Bronchial epithelial cell (primary cell): ENCODE measurements around the gene ADGRG6. TPM values are rescaled to one million over a fixed set of nuclear protein-coding genes. Genes with fewer than 3 reads are reported as not detected.
A peak's percentile ranks its signal among the peaks of the same experiment; 100 is the strongest.

ENCODE experiments used
- DNase-seq: peaks from one replicate; pipeline ENCODE4 v3.0.0-alpha.2; 2010; ENCODE audit warnings: low read depth
- FAIRE-seq: peaks from 2 replicates; lab custom pipeline; 2011; peaks lifted over from hg19 to GRCh38; lab: Jason Lieb, UNC
- H3K27me3 ChIP-seq: 2 replicates; pipeline ENCODE4 v1.5.1; 2011; ENCODE audit warnings: low read length; ENCODE audit not compliant: control insufficient read depth, insufficient read depth
- H3K36me3 ChIP-seq: 2 replicates; pipeline ENCODE4 v1.5.1; 2011; ENCODE audit warnings: low read length; ENCODE audit not compliant: control insufficient read depth, insufficient read depth
- H3K4me3 ChIP-seq: 2 replicates; pipeline ENCODE4 v1.5.1; 2011; ENCODE audit warnings: mild to moderate bottlenecking, low read depth, low read length, control low read depth
- total RNA-seq: library from RNA; depleted of rRNA; stranded (reverse); fragments of >200 nt; gene quantifications from 2 replicates; pipeline ENCODE4 v1.2.1, GENCODE V29; 2014
- TF ChIP-seq, protein P1 (sequence below): IDR thresholded peaks from 2 replicates; pipeline ENCODE4 v1.5.1; 2011; ENCODE audit warnings: mild to moderate bottlenecking, moderate library complexity, low read length, control low read depth, inconsistent platforms; ENCODE audit not compliant: insufficient read depth, severe bottlenecking

Gene ADGRG6
- total RNA-seq, 1 donor from 2014 or later = 12.4 TPM

DNA sequence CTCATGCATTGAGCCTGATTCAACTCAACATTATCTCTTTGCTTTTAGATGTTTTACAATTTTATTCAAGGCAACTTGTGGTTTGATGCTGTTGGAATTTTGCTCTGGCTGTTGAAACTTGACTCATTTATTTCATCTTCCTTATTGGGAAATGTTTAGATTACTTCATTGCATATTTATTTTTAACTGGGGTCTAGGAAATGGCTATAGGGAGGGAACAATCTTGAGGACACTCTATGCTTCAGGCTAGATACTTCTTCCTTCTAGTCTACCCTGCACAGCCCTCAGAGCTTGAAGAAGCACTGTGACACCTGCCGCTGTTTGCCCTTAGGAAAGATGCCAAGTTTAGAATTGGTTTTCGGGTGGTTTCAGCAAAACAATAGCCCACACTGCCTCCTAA lies 183.4 kb downstream of the ADGRG6 start:
- Histone ChIP-seq H3K4me3 (no peak overlapping the region), H3K36me3 (no peaks in the 10 kb centered on the region), H3K27me3 (no peaks in the 10 kb centered on the region)
- peak; percentile 22 for DNase-seq
- FAIRE-seq = no peak
- TF ChIP-seq, protein P1, sequence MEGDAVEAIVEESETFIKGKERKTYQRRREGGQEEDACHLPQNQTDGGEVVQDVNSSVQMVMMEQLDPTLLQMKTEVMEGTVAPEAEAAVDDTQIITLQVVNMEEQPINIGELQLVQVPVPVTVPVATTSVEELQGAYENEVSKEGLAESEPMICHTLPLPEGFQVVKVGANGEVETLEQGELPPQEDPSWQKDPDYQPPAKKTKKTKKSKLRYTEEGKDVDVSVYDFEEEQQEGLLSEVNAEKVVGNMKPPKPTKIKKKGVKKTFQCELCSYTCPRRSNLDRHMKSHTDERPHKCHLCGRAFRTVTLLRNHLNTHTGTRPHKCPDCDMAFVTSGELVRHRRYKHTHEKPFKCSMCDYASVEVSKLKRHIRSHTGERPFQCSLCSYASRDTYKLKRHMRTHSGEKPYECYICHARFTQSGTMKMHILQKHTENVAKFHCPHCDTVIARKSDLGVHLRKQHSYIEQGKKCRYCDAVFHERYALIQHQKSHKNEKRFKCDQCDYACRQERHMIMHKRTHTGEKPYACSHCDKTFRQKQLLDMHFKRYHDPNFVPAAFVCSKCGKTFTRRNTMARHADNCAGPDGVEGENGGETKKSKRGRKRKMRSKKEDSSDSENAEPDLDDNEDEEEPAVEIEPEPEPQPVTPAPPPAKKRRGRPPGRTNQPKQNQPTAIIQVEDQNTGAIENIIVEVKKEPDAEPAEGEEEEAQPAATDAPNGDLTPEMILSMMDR = no peak

DNA sequence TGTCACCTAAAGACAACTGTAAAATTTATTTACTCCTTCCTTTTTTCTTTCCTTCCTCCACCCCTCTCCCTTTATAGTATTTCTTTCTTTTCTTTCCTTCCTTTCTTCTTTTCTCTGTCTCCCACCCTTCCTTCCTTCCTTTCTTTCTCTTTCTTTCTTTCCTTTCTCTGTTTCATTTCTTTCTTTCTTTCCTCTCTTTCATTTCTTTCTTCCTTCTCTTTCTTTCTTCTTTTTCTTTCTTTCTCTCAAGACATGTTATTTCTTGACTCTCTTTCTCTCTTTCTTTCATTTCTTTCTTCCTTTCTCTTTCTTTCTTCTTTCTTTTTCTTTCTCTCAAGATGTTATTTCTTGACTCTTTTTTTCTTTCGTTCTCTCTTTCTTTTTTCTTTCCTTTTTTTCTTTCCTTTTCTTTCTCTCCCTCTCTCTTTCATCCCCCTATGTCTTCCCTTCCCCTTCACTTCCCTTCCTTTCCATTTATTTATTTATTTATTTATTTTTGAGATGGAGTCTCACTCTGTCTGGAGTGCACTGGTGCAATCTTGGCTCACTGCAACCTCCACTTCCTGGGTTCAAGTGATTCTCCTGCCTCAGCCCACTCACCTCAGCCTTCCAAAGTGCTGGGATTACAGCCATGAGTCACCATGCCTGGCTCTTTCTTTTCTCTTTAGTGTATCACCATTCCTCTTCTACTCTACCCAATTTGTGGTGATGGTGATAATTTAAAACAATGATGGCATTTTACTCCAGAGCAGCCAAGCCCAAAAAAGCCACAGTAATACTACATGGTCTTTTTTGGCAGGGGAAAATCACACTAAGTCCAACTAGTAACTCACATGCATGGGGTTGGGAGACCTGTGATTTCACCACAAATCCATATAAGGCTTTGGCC lies 188.2 kb downstream of the ADGRG6 start:
- DNase-seq (peak; percentile 27), FAIRE-seq (no peak)
- H3K27me3 ChIP-seq = no peaks in the 10 kb centered on the region
- no peak overlapping the region for H3K4me3 ChIP-seq
- no peaks in the 10 kb centered on the region for H3K36me3 ChIP-seq
- TF ChIP-seq, protein P1 = no peak

Other genes with a start within 250 kb of the ADGRG6 start
- gene GJE1, start 169.1 kb upstream of the ADGRG6 start, total RNA-seq = not detected in 2 replicates
- gene NMBR, start 154.9 kb upstream of the ADGRG6 start, total RNA-seq = not detected in 2 replicates
- gene VTA1, start 154.7 kb upstream of the ADGRG6 start, total RNA-seq = 37.1 and 44.8 TPM in 2 replicates